ENCODE measurements around the gene SERPINI1.

GRCh38 chr3:167729591-167729990 is 5.9 kb upstream of the SERPINI1 start:
- TF ChIP-seq, protein P1, sequence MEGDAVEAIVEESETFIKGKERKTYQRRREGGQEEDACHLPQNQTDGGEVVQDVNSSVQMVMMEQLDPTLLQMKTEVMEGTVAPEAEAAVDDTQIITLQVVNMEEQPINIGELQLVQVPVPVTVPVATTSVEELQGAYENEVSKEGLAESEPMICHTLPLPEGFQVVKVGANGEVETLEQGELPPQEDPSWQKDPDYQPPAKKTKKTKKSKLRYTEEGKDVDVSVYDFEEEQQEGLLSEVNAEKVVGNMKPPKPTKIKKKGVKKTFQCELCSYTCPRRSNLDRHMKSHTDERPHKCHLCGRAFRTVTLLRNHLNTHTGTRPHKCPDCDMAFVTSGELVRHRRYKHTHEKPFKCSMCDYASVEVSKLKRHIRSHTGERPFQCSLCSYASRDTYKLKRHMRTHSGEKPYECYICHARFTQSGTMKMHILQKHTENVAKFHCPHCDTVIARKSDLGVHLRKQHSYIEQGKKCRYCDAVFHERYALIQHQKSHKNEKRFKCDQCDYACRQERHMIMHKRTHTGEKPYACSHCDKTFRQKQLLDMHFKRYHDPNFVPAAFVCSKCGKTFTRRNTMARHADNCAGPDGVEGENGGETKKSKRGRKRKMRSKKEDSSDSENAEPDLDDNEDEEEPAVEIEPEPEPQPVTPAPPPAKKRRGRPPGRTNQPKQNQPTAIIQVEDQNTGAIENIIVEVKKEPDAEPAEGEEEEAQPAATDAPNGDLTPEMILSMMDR (IDR thresholded peaks at IDR 0.05) = no peak
- no peak for TF ChIP-seq POLR2A (IDR thresholded peaks at IDR 0.05)
